ENCODE data around the gene GRK5.

The GRK5 gene

DNA sequence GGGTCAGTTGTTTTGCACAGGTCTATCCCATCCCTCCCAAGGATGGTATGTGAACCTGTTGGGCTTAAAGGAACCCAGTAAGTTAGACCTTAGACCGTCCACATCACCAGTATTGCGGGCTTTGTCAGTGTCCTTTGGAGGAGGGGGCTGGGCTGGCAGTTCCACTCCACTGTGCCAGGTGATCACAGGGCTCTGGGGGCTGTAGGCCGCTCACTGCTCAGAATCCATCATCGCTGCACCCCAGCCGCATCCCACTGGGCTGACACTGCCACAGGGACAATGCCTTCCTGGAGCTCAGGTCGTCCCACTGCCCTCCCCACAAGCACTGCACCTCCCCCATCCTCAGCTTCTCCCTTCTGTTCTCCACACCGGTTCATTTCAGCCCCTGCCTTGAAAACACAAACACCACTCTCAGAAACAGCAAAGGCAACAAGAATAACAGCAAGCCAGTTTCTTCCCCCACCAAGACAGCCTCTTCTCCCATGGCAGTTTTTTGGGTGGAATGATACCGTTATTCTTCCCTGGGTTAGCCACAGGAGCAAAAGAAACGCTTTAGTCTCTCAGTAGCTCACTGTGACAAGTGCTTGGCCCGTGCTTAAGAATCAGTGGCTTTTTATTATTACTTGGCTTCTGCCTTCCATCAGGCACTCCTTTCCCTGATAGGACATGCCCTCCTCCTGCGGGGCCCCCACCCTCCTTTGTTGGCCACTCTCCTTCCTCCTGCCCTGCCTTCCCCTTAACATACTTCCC, 111.2 kb downstream of the GRK5 start:
- Histone ChIP-seq H3K9me3 (ENCODE audit: insufficient read depth, low read depth, low read length) (no peaks in the 10 kb centered on the region), H4K20me1 (ENCODE audit: insufficient read depth, low read length, poor library complexity, severe bottlenecking) (peaks cover 69% of the 10 kb centered on the region), H3K4me1 (ENCODE audit: insufficient read depth, low read length, poor library complexity, severe bottlenecking) (peaks cover 32% of the 10 kb centered on the region)

DNA sequence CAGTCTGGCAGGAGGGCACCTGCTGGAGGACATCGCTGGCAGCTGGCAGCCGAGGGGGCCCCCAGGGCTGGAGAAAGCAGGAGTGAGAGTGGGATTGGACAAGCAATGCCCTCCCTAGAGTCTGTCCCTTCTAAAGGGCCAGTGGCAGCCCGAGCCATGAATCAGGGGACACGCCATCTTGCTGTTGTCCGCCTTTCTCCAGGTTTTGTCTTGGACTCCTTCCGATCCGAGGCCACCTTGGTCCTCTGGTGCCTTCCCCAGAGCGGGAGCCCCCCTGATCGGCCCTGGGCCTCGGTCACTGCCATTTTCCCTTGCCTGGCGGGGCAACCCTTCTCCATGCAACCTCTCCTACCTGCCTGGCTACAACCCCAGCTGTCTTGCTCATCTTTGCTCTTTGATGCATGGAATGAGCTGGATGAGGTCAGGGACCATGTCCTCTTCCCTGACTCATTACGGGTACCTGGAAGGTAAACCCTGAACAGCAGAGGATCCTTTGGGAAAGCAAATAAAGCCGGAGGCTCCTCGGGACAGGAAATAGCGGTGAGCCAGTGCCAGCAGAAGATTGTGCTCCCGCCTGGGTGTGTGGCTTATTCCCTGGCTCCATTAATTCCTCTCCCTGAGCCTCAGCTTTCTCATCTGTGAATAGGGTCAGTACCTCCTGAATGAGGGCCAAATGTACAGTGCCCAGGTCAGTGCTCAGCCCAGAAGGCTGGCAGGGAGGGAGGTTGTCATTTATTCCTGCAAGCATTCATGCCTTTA, 112.0 kb downstream of the GRK5 start:
- peaks cover 62% of the 10 kb centered on the region for H4K20me1 ChIP-seq (ENCODE audit: insufficient read depth, low read length, poor library complexity, severe bottlenecking)
- H2AFZ ChIP-seq (ENCODE audit: low read length), result no peak overlapping the region
- H3F3A ChIP-seq (ENCODE audit: low read depth), result no peaks in the 10 kb centered on the region
- no peaks in the 10 kb centered on the region for H3K9me2 ChIP-seq (replicated peaks; ENCODE audit: low read depth, low read length)
- peaks cover 16% of the 10 kb centered on the region for H3K79me2 ChIP-seq (ENCODE audit: insufficient read depth, low read length)
- H3K9me3 ChIP-seq (ENCODE audit: insufficient read depth, low read depth, low read length), result no peaks in the 10 kb centered on the region
- no peak for TF ChIP-seq EZH2phosphoT487 (IDR thresholded peaks at IDR 0.05; ENCODE audit: borderline replicate concordance)
- TF ChIP-seq, protein P1, sequence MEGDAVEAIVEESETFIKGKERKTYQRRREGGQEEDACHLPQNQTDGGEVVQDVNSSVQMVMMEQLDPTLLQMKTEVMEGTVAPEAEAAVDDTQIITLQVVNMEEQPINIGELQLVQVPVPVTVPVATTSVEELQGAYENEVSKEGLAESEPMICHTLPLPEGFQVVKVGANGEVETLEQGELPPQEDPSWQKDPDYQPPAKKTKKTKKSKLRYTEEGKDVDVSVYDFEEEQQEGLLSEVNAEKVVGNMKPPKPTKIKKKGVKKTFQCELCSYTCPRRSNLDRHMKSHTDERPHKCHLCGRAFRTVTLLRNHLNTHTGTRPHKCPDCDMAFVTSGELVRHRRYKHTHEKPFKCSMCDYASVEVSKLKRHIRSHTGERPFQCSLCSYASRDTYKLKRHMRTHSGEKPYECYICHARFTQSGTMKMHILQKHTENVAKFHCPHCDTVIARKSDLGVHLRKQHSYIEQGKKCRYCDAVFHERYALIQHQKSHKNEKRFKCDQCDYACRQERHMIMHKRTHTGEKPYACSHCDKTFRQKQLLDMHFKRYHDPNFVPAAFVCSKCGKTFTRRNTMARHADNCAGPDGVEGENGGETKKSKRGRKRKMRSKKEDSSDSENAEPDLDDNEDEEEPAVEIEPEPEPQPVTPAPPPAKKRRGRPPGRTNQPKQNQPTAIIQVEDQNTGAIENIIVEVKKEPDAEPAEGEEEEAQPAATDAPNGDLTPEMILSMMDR (conservative IDR thresholded peaks at IDR 0.05; ENCODE audit: low read length), result no peak
- H3K4me2 ChIP-seq (ENCODE audit: low read depth, low read length, poor library complexity, severe bottlenecking), result no peak overlapping the region
- peaks cover 26% of the 10 kb centered on the region for H3K4me1 ChIP-seq (ENCODE audit: insufficient read depth, low read length, poor library complexity, severe bottlenecking)
- H3K36me3 ChIP-seq (ENCODE audit: insufficient read depth, low read length), result no peaks in the 10 kb centered on the region
- no peak overlapping the region for H3K9ac ChIP-seq (ENCODE audit: low read depth, low read length, poor library complexity, severe bottlenecking)
- H3K4me3 ChIP-seq (ENCODE audit: low read length, poor library complexity, severe bottlenecking), result no peak overlapping the region
- peaks cover 33% of the 10 kb centered on the region for H3K27me3 ChIP-seq (ENCODE audit: insufficient read depth, low read length, poor library complexity, severe bottlenecking)

More for the DNA sequence above, 111.2 kb downstream of the GRK5 start:
- no peak overlapping the region for H3K4me3 ChIP-seq (ENCODE audit: low read length, poor library complexity, severe bottlenecking)
- no peaks in the 10 kb centered on the region for H3F3A ChIP-seq (ENCODE audit: low read depth)
- TF ChIP-seq, protein P1 (conservative IDR thresholded peaks at IDR 0.05; ENCODE audit: low read length), result no peak
- TF ChIP-seq EZH2phosphoT487 (IDR thresholded peaks at IDR 0.05; ENCODE audit: borderline replicate concordance), result no peak
- no peaks in the 10 kb centered on the region for H3K9me2 ChIP-seq (replicated peaks; ENCODE audit: low read depth, low read length)
- no peak overlapping the region for H3K4me2 ChIP-seq (ENCODE audit: low read depth, low read length, poor library complexity, severe bottlenecking)
- H3K79me2 ChIP-seq (ENCODE audit: insufficient read depth, low read length), result peaks cover 9% of the 10 kb centered on the region; the same call in 1 of the 2 replicates
- H2AFZ ChIP-seq (ENCODE audit: low read length), result no peak overlapping the region
- no peaks in the 10 kb centered on the region for H3K36me3 ChIP-seq (ENCODE audit: insufficient read depth, low read length)
- peaks cover 36% of the 10 kb centered on the region for H3K27me3 ChIP-seq (ENCODE audit: insufficient read depth, low read length, poor library complexity, severe bottlenecking)
- H3K9ac ChIP-seq (ENCODE audit: low read depth, low read length, poor library complexity, severe bottlenecking), result no peak overlapping the region

DNA sequence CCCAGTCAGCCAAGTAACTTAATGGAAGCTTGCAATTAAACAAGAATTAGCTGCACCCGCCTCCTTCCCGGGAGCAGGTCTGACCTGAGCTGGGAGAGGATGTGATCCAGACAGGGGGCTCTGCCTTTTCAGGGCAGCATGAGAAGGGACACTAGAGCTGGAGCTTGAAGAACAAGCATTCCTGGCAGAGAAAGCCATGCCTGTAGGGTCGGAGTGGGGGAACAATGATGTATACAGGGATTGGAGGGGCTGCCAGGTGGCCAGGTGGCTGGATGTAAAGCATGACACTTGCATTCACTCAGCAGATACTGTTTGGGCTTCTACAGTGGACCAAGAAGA, 112.5 kb downstream of the GRK5 start:
- TF ChIP-seq EZH2phosphoT487 (IDR thresholded peaks at IDR 0.05; ENCODE audit: borderline replicate concordance), result no peak
- TF ChIP-seq, protein P1 (conservative IDR thresholded peaks at IDR 0.05; ENCODE audit: low read length), result no peak
- Histone ChIP-seq H3K4me2 (ENCODE audit: low read depth, low read length, poor library complexity, severe bottlenecking) (no peak overlapping the region), H3K79me2 (ENCODE audit: insufficient read depth, low read length) (peaks cover 16% of the 10 kb centered on the region), H3F3A (ENCODE audit: low read depth) (no peaks in the 10 kb centered on the region), H3K9ac (ENCODE audit: low read depth, low read length, poor library complexity, severe bottlenecking) (no peak overlapping the region), H2AFZ (ENCODE audit: low read length) (no peak overlapping the region), H4K20me1 (ENCODE audit: insufficient read depth, low read length, poor library complexity, severe bottlenecking) (peaks cover 57% of the 10 kb centered on the region), H3K4me1 (ENCODE audit: insufficient read depth, low read length, poor library complexity, severe bottlenecking) (peaks cover 20% of the 10 kb centered on the region), H3K9me3 (ENCODE audit: insufficient read depth, low read depth, low read length) (no peaks in the 10 kb centered on the region), H3K27me3 (ENCODE audit: insufficient read depth, low read length, poor library complexity, severe bottlenecking) (peaks cover 27% of the 10 kb centered on the region), H3K9me2 (replicated peaks; ENCODE audit: low read depth, low read length) (no peaks in the 10 kb centered on the region), H3K36me3 (ENCODE audit: insufficient read depth, low read length) (no peaks in the 10 kb centered on the region), H3K4me3 (ENCODE audit: low read length, poor library complexity, severe bottlenecking) (no peak overlapping the region)

Measured in Loucy (cell line).